ENCODE measurements around the gene SLC2A9. TPM values are rescaled to one million over a fixed set of nuclear protein-coding genes. Genes with fewer than 3 reads are reported as not detected.

SLC2A9 gene
- total and polyA plus RNA-seq, 2 donors (not counting 3 experiments of a cell fraction or from before 2014, with no cell fraction given): 1.6 to 1.8 TPM

GRCh38 chr4:9943761-9944160 is 77.5 kb downstream of the SLC2A9 start:
- Histone ChIP-seq H3K27me3 (ENCODE audit: control insufficient read depth in 2 of 2, insufficient read depth in 2 of 2, low read length in 2 of 2) (no peaks in the 10 kb centered on the region), H3K9ac (replicated peaks; ENCODE audit: extremely low read depth, insufficient read depth, low read length) (no peak overlapping the region), H2AFZ (ENCODE audit: low read depth, low read length) (no peak overlapping the region), H3K4me3 (replicated peaks in 1 of 3; ENCODE audit: insufficient read depth in 1 of 3, low read depth in 1 of 3, low read length in 3 of 3) (no peak overlapping the region), H3K36me3 (ENCODE audit: control insufficient read depth in 2 of 2, extremely low read depth in 1 of 2, insufficient read depth in 2 of 2, low read length in 2 of 2) (no peaks in the 10 kb centered on the region), H3K4me2 (ENCODE audit: insufficient read depth, low read length) (no peak overlapping the region), H3K9me3 (replicated peaks; ENCODE audit: control insufficient read depth, insufficient read depth, low read length) (no peaks in the 10 kb centered on the region), H3K79me2 (ENCODE audit: control insufficient read depth, insufficient read depth, low read length) (no peaks in the 10 kb centered on the region), H3K9me1 (replicated peaks; ENCODE audit: control insufficient read depth, extremely low read depth, insufficient read depth, low read length) (no peaks in the 10 kb centered on the region), H3K4me1 (ENCODE audit: control insufficient read depth, extremely low read depth, insufficient read depth, low read length) (no peaks in the 10 kb centered on the region), H3K27ac (ENCODE audit: insufficient read depth, low read depth, low read length) (no peak overlapping the region), H4K20me1 (replicated peaks; ENCODE audit: control insufficient read depth, extremely low read depth, insufficient read depth, low read length) (no peaks in the 10 kb centered on the region)
- CTCF ChIA-PET: no interaction called here
- FAIRE-seq (no peak), DNase-seq (ENCODE audit: low read depth, low spot score) (no peak)
- no peak for TF ChIP-seq POLR2A (IDR thresholded peaks at IDR 0.05; ENCODE audit: low read depth, low read length)
- no peak for TF ChIP-seq GATA2 (IDR thresholded peaks at IDR 0.05; ENCODE audit: insufficient read depth, insufficient read length, low read depth, low read length)
- no peak for TF ChIP-seq JUN (IDR thresholded peaks at IDR 0.05; ENCODE audit: borderline replicate concordance, insufficient read depth, insufficient read length, low read depth)
- TF ChIP-seq POLR2AphosphoS5 (IDR thresholded peaks at IDR 0.05; ENCODE audit: insufficient read depth, low read depth, low read length): no peak
- TF ChIP-seq, protein P1, sequence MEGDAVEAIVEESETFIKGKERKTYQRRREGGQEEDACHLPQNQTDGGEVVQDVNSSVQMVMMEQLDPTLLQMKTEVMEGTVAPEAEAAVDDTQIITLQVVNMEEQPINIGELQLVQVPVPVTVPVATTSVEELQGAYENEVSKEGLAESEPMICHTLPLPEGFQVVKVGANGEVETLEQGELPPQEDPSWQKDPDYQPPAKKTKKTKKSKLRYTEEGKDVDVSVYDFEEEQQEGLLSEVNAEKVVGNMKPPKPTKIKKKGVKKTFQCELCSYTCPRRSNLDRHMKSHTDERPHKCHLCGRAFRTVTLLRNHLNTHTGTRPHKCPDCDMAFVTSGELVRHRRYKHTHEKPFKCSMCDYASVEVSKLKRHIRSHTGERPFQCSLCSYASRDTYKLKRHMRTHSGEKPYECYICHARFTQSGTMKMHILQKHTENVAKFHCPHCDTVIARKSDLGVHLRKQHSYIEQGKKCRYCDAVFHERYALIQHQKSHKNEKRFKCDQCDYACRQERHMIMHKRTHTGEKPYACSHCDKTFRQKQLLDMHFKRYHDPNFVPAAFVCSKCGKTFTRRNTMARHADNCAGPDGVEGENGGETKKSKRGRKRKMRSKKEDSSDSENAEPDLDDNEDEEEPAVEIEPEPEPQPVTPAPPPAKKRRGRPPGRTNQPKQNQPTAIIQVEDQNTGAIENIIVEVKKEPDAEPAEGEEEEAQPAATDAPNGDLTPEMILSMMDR (IDR thresholded peaks at IDR 0.05; ENCODE audit: extremely low read depth in 1 of 2, insufficient read depth in 1 of 2, low read depth in 1 of 2, low read length in 2 of 2): no peak
- no peak for TF ChIP-seq MYC (IDR thresholded peaks at IDR 0.05; ENCODE audit: low read depth, low read length)
- TF ChIP-seq FOS (IDR thresholded peaks at IDR 0.05; ENCODE audit: borderline replicate concordance, insufficient read depth, low read length): no peak
- no peak for TF ChIP-seq EZH2 (IDR thresholded peaks at IDR 0.05; ENCODE audit: borderline replicate concordance, low read depth, low read length, severe bottlenecking)
- no peak for TF ChIP-seq MAX (IDR thresholded peaks at IDR 0.05; ENCODE audit: insufficient read depth, insufficient read length)
- intact Hi-C loops (cut with micrococcal nuclease) (no loop called here), dilution Hi-C loops (cut with MboI; ENCODE audit: extremely low pct_ligation_motif_present, low sequenced_read_pairs) (no loop called here)
- BruUV-seq (replicated peaks): no TSS peak
- POLR2A ChIA-PET: no interaction called here
